Muscle of arm (tissue), 12 donors: ENCODE measurements around the gene ASB10. TPM values are rescaled to one million over a fixed set of nuclear protein-coding genes. Genes with fewer than 3 reads are reported as not detected.

ENCODE experiments used
- DNase-seq: peaks from one replicate; pipeline ENCODE4 v3.0.0-alpha.2; 2013
- polyA plus RNA-seq, 12 donors: library from polyadenylated mRNA; unstranded; fragments of 120-200 nt; gene quantifications; one replicate each; pipeline ENCODE4 v1.2.1, GENCODE V29; 2013; ENCODE audit not compliant: insufficient read length in 12 of 12

Gene ASB10
- polyA plus RNA-seq, 12 donors: 1.7 to 6.3 (median 3.3) TPM; not detected in 2

GRCh38 chr7:151167197-151167961 lies 19.7 kb downstream of the ASB10 start, which contains the start of gene GBX1:
TSS of gene GBX1 (minus strand) at chr7:151167694. CDS start at chr7:151167548, 146 bp downstream.
- DNase-seq: no peak

GRCh38 chr7:151166629-151167196 lies 20.3 kb downstream of the ASB10 start:
- DNase-seq: no peak

- DNase-seq: no peak
Observed at GRCh38 chr7:151161757-151162156, 25.3 kb downstream of the ASB10 start.

GRCh38 chr7:151157645-151158329 lies 29.3 kb downstream of the ASB10 start:
- no peak for DNase-seq

GRCh38 chr7:151152643-151153513 lies 34.2 kb downstream of the ASB10 start:
- DNase-seq: no peak

- no peak for DNase-seq
Observed at GRCh38 chr7:151150388-151150787, 36.7 kb downstream of the ASB10 start.

- DNase-seq: no peak
Observed at GRCh38 chr7:151148319-151149259, 38.5 kb downstream of the ASB10 start.

GRCh38 chr7:151146761-151147160 lies 40.3 kb downstream of the ASB10 start:
- no peak for DNase-seq

GRCh38 chr7:151144387-151144786 lies 42.7 kb downstream of the ASB10 start:
- DNase-seq: no peak

GRCh38 chr7:151143261-151144015 lies 43.6 kb downstream of the ASB10 start:
- DNase-seq: peak; percentile 36

- no peak for DNase-seq
Observed at GRCh38 chr7:151142686-151143040, 44.4 kb downstream of the ASB10 start.

- no peak for DNase-seq
Observed at GRCh38 chr7:151141855-151142685, 45.0 kb downstream of the ASB10 start.

GRCh38 chr7:151141311-151141854 lies 45.7 kb downstream of the ASB10 start:
- DNase-seq: no peak

GRCh38 chr7:151140826-151141225 lies 46.2 kb downstream of the ASB10 start:
- DNase-seq: no peak

- DNase-seq: no peak
Observed at GRCh38 chr7:151139791-151140190, 47.3 kb downstream of the ASB10 start.

- DNase-seq: no peak
Observed at GRCh38 chr7:151139071-151139790, 47.8 kb downstream of the ASB10 start.

- DNase-seq: no peak
Observed at GRCh38 chr7:151138153-151138851, 48.7 kb downstream of the ASB10 start.
